GM23338 (cell line): ENCODE results near the gene DCDC2. TPM values are rescaled to one million over a fixed set of nuclear protein-coding genes. Genes with fewer than 3 reads are reported as not detected.
A peak's percentile ranks its signal among the peaks of the same experiment; 100 is the strongest.

Experiments
- ATAC-seq: fragments of 200-7000 bp; cut with Tn5 transposase; 3 replicates; pipeline ENCODE4 v1.9.1; 2020
- DNase-seq: peaks from one replicate; pipeline ENCODE4 v3.0.0-alpha.2; 2015; ENCODE audit warnings: low spot score
- H2AFZ ChIP-seq: fragments of 200-600 bp; sonication (generic); 2 replicates; pipeline ENCODE4 v1.8.0; 2016; ENCODE audit warnings: antibody characterized with exemption, mild to moderate bottlenecking, moderate library complexity
- H3F3A ChIP-seq: fragments of 200-600 bp; sonication (generic); replicated peaks from 2 replicates; pipeline ENCODE4 v1.8.0; 2017; ENCODE audit warnings: antibody characterized with exemption, mixed run types, low read depth
- H3K27ac ChIP-seq: fragments of 200-600 bp; sonication (generic); 2 replicates; pipeline ENCODE4 v1.6.1; 2016; ENCODE audit warnings: low read depth
- H3K27me3 ChIP-seq: fragments of 200-600 bp; sonication (generic); 2 replicates; pipeline ENCODE4 v1.8.0; 2016; ENCODE audit warnings: mild to moderate bottlenecking, mixed run types, moderate library complexity; ENCODE audit not compliant: insufficient read depth
- H3K36me3 ChIP-seq: fragments of 200-600 bp; sonication (generic); 2 replicates; pipeline ENCODE4 v1.8.0; 2016; ENCODE audit warnings: mild to moderate bottlenecking; ENCODE audit not compliant: insufficient read depth
- H3K4me1 ChIP-seq: fragments of 200-600 bp; sonication (generic); 2 replicates; pipeline ENCODE4 v1.8.0; 2016; ENCODE audit warnings: mild to moderate bottlenecking, moderate library complexity; ENCODE audit not compliant: insufficient read depth
- H3K4me2 ChIP-seq: fragments of 200-600 bp; sonication (generic); 2 replicates; pipeline ENCODE4 v1.7.1; 2017; ENCODE audit warnings: mixed run types
- H3K4me3 ChIP-seq: fragments of 200-600 bp; sonication (generic); 2 replicates; pipeline ENCODE4 v1.6.1; 2016; ENCODE audit warnings: mixed run types
- H3K79me2 ChIP-seq: fragments of 200-600 bp; sonication (generic); replicated peaks from 2 replicates; pipeline ENCODE4 v1.8.0; 2017; ENCODE audit warnings: mild to moderate bottlenecking; ENCODE audit not compliant: insufficient read depth
- H3K9me2 ChIP-seq: fragments of 200-600 bp; sonication (generic); 2 replicates; pipeline ENCODE4 v1.8.0; 2017; ENCODE audit not compliant: insufficient read depth
- H4K20me1 ChIP-seq: fragments of 200-600 bp; sonication (generic); replicated peaks from 2 replicates; pipeline ENCODE4 v1.8.0; 2017; ENCODE audit warnings: mild to moderate bottlenecking; ENCODE audit not compliant: insufficient read depth
- H3K27ac Mint-ChIP-seq: 2 replicates; pipeline ENCODE4 v1.8.0; 2020; ENCODE audit warnings: inconsistent platforms, mild to moderate bottlenecking, moderate library complexity, mixed read lengths
- H3K27me3 Mint-ChIP-seq: 3 replicates; pipeline ENCODE4 v1.8.0; 2022; ENCODE audit warnings: low read depth, mild to moderate bottlenecking, moderate library complexity, mixed read lengths, inconsistent platforms; ENCODE audit not compliant: insufficient read depth, poor library complexity
- H3K36me3 Mint-ChIP-seq: 3 replicates; pipeline ENCODE4 v1.8.0; 2021; ENCODE audit warnings: low read depth, mild to moderate bottlenecking, inconsistent platforms, moderate library complexity, mixed read lengths
- H3K4me1 Mint-ChIP-seq: 3 replicates; pipeline ENCODE4 v1.8.0; 2020; ENCODE audit warnings: mild to moderate bottlenecking, inconsistent platforms, mixed read lengths
- H3K4me3 Mint-ChIP-seq: 3 replicates; pipeline ENCODE4 v1.8.0; 2021; ENCODE audit warnings: moderate library complexity, mild to moderate bottlenecking, inconsistent platforms, mixed read lengths
- H3K9me3 Mint-ChIP-seq: 3 replicates; pipeline ENCODE4 v1.8.0; 2020; ENCODE audit warnings: moderate library complexity, mild to moderate bottlenecking, inconsistent platforms, mixed read lengths
- CREB1 ChIP-seq: fragments of 250-450 bp; sonication (Bioruptor Pico); IDR thresholded peaks from 2 replicates; pipeline ENCODE4 v1.5.0; 2020; ENCODE audit warnings: low read depth, mild to moderate bottlenecking, moderate library complexity
- EZH2 ChIP-seq: fragments of 200-600 bp; sonication (generic); IDR thresholded peaks from one replicate; pipeline ENCODE4 v1.8.0; 2017; ENCODE audit warnings: antibody characterized with exemption, mild to moderate bottlenecking, low read depth; ENCODE audit not compliant: unreplicated experiment
- EZH2phosphoT487 ChIP-seq: fragments of 200-600 bp; sonication (generic); IDR thresholded peaks from one replicate; pipeline ENCODE4 v1.8.1; 2018; ENCODE audit warnings: antibody characterized with exemption; ENCODE audit not compliant: unreplicated experiment
- JUNB ChIP-seq: IDR thresholded peaks from one replicate; pipeline ENCODE4 v1.6.1; 2016; ENCODE audit warnings: antibody characterized with exemption; ENCODE audit not compliant: unreplicated experiment
- NANOG ChIP-seq: IDR thresholded peaks from 2 replicates; pipeline ENCODE4 v1.6.1; 2016; ENCODE audit warnings: antibody characterized with exemption, borderline replicate concordance
- POLR2AphosphoS5 ChIP-seq: IDR thresholded peaks from 2 replicates; pipeline ENCODE4 v1.6.1; 2016; ENCODE audit warnings: antibody characterized with exemption, low read depth
- STAT1 ChIP-seq: IDR thresholded peaks from one replicate; pipeline ENCODE4 v1.6.1; 2016; ENCODE audit warnings: antibody characterized with exemption; ENCODE audit not compliant: unreplicated experiment
- ZNF114 ChIP-seq: fragments of 250-450 bp; sonication (Bioruptor Pico); IDR thresholded peaks from 2 replicates; pipeline ENCODE4 v1.5.0; 2020; ENCODE audit warnings: mild to moderate bottlenecking, moderate library complexity
- ZNF331 ChIP-seq: fragments of 250-450 bp; sonication (Bioruptor Pico); IDR thresholded peaks from 2 replicates; pipeline ENCODE4 v1.5.0; 2020; ENCODE audit warnings: low read depth, mild to moderate bottlenecking, moderate library complexity
- polyA plus RNA-seq: library from polyadenylated mRNA; unstranded; fragments of >200 nt; fragmentation: Nextera tagmentation; extraction: Ambion mirVana; gene quantifications from 2 replicates; pipeline ENCODE4 v1.2.1, GENCODE V29; 2016
- total RNA-seq: library from RNA; depleted of rRNA; stranded (reverse); fragments of >200 nt; shearing (Covaris generic); gene quantifications from 2 replicates; pipeline ENCODE4 v1.2.3, GENCODE V29; 2014
- TF ChIP-seq, protein P1 (sequence below), 2 experiments: fragments of 200-600 bp in 1 of 2; sonication (generic) in 1 of 2; conservative IDR thresholded peaks; 2 replicates each; pipeline versions ENCODE4 v1.5.1 to v1.6.1; 2016 to 2017; ENCODE audit warnings: antibody characterized with exemption in 2 of 2, low read depth in 2 of 2, mild to moderate bottlenecking in 2 of 2, moderate library complexity in 1 of 2
- TF ChIP-seq, protein P2 (sequence below): IDR thresholded peaks from 2 replicates; pipeline ENCODE4 v1.6.1; 2016; ENCODE audit warnings: antibody characterized with exemption
- TF ChIP-seq, protein P3 (sequence below): IDR thresholded peaks from one replicate; pipeline ENCODE4 v1.6.1; 2018; ENCODE audit warnings: antibody characterized with exemption; ENCODE audit not compliant: unreplicated experiment

The DCDC2 gene
- total and polyA plus RNA-seq, 2 experiments from 2014 or later: 0.59 to 0.79 TPM

DNA sequence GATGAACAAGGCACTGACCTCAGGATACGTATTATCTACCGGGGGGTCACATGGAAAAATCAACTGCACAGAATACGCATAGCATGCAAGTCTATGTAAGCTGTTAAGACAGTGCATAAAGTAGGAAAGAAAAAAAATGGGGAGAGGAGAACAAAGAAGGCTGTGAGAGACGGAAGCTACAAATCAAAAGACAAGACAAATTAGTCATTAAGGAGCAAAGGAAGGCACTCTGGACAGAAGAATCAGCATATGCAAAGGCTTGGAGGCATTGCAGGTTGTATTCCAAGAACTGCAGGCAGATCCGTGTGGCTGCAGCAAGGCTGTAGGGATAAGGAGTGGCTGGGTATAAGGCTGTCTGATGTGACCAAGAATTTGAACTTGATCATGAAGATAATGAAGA, 142.9 kb downstream of the DCDC2 start:
- Mint-ChIP-seq H3K36me3 (no peaks in the 10 kb centered on the region), H3K4me1 (no peaks in the 10 kb centered on the region), H3K27ac (no peak overlapping the region), H3K4me3 (no peak overlapping the region), H3K9me3 (no peaks in the 10 kb centered on the region), H3K27me3 (no peaks in the 10 kb centered on the region)
- peaks cover 7% of the 10 kb centered on the region; the same call in 1 of the 2 replicates for H3K4me1 ChIP-seq
- H3K27me3 ChIP-seq: no peaks in the 10 kb centered on the region
- H3K36me3 ChIP-seq: no peaks in the 10 kb centered on the region
- no peaks in the 10 kb centered on the region for H3K9me2 ChIP-seq
- no peak overlapping the region for H3K4me3 ChIP-seq
- peak overlapping the region; percentile 57; the same call in 1 of the 2 replicates for H3K4me2 ChIP-seq
- TF ChIP-seq ZNF331 (CRISPR knock-in tag) (no peak), JUNB (no peak), EZH2 (no peak), CREB1 (CRISPR knock-in tag) (no peak), NANOG (no peak), ZNF114 (CRISPR knock-in tag) (no peak), EZH2phosphoT487 (no peak), STAT1 (no peak), POLR2AphosphoS5 (no peak)
- TF ChIP-seq, protein P1, sequence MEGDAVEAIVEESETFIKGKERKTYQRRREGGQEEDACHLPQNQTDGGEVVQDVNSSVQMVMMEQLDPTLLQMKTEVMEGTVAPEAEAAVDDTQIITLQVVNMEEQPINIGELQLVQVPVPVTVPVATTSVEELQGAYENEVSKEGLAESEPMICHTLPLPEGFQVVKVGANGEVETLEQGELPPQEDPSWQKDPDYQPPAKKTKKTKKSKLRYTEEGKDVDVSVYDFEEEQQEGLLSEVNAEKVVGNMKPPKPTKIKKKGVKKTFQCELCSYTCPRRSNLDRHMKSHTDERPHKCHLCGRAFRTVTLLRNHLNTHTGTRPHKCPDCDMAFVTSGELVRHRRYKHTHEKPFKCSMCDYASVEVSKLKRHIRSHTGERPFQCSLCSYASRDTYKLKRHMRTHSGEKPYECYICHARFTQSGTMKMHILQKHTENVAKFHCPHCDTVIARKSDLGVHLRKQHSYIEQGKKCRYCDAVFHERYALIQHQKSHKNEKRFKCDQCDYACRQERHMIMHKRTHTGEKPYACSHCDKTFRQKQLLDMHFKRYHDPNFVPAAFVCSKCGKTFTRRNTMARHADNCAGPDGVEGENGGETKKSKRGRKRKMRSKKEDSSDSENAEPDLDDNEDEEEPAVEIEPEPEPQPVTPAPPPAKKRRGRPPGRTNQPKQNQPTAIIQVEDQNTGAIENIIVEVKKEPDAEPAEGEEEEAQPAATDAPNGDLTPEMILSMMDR (conservative IDR thresholded peaks at IDR 0.05; ENCODE audit: low read depth in 2 of 2): no peak
- TF ChIP-seq, protein P2, sequence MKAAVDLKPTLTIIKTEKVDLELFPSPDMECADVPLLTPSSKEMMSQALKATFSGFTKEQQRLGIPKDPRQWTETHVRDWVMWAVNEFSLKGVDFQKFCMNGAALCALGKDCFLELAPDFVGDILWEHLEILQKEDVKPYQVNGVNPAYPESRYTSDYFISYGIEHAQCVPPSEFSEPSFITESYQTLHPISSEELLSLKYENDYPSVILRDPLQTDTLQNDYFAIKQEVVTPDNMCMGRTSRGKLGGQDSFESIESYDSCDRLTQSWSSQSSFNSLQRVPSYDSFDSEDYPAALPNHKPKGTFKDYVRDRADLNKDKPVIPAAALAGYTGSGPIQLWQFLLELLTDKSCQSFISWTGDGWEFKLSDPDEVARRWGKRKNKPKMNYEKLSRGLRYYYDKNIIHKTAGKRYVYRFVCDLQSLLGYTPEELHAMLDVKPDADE: no peak
- TF ChIP-seq, protein P3, sequence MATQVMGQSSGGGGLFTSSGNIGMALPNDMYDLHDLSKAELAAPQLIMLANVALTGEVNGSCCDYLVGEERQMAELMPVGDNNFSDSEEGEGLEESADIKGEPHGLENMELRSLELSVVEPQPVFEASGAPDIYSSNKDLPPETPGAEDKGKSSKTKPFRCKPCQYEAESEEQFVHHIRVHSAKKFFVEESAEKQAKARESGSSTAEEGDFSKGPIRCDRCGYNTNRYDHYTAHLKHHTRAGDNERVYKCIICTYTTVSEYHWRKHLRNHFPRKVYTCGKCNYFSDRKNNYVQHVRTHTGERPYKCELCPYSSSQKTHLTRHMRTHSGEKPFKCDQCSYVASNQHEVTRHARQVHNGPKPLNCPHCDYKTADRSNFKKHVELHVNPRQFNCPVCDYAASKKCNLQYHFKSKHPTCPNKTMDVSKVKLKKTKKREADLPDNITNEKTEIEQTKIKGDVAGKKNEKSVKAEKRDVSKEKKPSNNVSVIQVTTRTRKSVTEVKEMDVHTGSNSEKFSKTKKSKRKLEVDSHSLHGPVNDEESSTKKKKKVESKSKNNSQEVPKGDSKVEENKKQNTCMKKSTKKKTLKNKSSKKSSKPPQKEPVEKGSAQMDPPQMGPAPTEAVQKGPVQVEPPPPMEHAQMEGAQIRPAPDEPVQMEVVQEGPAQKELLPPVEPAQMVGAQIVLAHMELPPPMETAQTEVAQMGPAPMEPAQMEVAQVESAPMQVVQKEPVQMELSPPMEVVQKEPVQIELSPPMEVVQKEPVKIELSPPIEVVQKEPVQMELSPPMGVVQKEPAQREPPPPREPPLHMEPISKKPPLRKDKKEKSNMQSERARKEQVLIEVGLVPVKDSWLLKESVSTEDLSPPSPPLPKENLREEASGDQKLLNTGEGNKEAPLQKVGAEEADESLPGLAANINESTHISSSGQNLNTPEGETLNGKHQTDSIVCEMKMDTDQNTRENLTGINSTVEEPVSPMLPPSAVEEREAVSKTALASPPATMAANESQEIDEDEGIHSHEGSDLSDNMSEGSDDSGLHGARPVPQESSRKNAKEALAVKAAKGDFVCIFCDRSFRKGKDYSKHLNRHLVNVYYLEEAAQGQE: no peak
- no peaks in the 10 kb centered on the region for H3K79me2 ChIP-seq
- 0 out of 2 replicates have a peak overlapping the region, but pooled peaks have one; percentile 14 for H2AFZ ChIP-seq
- DNase-seq (no peak), ATAC-seq (peak; percentile 59)
- H4K20me1 ChIP-seq: no peaks in the 10 kb centered on the region
- H3F3A ChIP-seq: no peaks in the 10 kb centered on the region
- H3K27ac ChIP-seq: no peak overlapping the region
